Erythroblast (primary cell): Measurements from ENCODE around the gene EGFL7.

Source experiments
- GATA1 ChIP-seq: IDR thresholded peaks from 2 replicates; pipeline ENCODE4 v1.6.1; 2011; ENCODE audit warnings: low read depth, mild to moderate bottlenecking, control low read depth, low read length, moderate library complexity
- POLR2A ChIP-seq: IDR thresholded peaks from 2 replicates; pipeline ENCODE4 v1.6.1; 2011; ENCODE audit warnings: mild to moderate bottlenecking, low read length

- TF ChIP-seq POLR2A, result no peak
- TF ChIP-seq GATA1, result no peak
These were observed 54.7 kb downstream of the EGFL7 start for GRCh38 chr9:136717399-136717798.
